Activated T-cell treated with anti-CD3 and anti-CD28 coated beads, Interleukin-2, amount 50 U/mL, for 1 hour (primary cell): ENCODE data around the gene NCAPH2.

Source experiments
- DNase-seq: peaks from one replicate; pipeline ENCODE4 v3.0.0-alpha.2; 2020

The NCAPH2 gene

DNA sequence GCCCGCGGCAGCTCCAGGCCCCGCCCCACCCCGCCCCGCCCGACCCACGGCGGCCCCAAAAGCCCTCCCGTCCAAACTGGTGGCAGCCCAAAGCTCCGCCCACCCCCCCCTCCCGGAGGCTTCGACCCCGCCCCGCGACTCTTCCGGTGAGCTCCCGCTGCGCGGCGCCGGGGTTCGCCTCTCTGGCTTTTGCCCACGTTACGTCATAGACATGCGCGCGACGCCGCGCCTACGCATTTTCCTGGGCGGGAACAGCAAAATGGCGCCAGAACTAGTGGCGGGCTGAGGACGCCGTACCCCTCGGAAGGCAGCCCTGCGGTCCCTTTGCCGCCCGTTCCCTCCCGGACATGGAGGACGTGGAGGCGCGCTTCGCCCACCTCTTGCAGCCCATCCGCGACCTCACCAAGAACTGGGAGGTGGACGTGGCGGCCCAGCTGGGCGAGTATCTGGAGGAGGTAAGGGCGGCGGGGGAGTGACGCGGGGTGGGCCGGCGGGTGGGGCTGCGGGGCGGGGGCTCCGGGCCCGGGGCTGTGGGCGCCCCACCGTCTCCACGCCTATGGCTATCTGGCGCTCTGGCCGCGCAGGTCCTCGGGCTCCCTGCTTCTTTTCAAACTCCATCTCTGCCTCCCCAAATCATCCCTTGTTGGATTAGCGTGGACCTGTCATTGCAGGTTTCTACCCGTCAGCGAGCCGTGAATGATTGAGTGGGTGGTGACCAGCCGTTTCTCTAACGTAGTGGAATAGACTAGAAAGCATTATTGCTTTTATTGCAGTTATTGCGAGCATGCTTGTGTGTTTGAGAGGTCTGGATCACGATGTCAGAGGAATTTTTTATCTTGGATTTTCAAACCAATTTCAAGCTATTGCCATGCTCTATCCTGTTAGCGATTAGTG, at the start of gene NCAPH2:
TSS of gene NCAPH2 (plus strand) at position 234 of the 894 bp plus-strand sequence. CDS start at position 348, 114 bp downstream.
- DNase-seq, result peak; percentile 99

- DNase-seq, result no peak
Observed at GRCh38 chr22:50459016-50459415, 49.0 kb upstream of the NCAPH2 start.

DNA sequence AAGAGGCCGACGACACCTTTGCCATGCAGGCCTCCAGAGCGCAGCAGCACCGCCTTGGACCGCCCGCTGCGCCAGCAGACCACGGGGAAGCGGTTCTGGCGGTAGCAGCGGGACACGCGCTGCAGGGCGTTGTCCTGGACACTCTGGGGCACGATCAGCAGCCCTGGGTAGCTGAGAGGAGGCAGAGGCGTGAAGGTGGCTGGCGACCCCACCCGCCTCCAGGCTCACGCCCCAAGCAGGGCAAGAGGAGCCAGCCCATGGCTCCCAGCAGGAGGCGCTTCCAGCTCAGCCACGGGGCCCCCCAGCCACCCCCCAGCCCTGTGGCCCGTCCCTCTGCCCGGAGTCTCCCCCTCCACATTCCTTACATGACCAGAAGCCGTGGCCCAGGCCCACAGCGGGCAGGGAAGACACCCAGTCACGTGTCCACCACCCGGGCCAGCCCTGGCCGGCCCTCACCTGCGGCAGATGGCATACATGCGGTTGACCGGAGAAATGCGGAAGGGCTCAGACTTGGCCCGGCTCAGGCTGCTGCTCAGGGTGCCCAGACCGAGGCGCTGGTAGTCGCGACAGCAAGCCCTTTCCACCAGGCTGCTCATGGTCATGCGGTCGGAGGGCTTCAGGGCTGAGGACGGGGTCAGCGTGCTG, 48.4 kb upstream of the NCAPH2 start:
- DNase-seq, result no peak

GRCh38 chr22:50460938-50461337, 47.1 kb upstream of the NCAPH2 start:
- no peak for DNase-seq

DNA sequence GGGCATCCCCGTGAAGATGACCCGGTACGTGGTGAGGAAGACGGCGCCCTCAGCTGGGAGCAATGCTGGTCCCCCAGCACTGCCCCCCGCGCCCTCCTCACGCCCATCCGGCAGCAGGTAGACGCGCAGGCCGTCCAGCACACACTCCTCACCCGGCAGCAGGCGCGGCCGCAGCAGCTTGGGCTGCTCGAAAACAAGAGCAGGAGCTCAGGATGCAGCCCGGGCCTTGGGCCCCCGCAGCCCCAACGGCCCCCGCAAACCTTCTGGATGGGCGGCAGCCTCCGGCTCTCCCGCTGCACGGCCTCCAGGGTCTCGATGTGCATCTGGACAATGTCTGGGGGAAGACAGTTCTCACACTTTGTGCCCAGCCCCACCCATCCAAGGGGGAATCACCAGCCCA, 46.5 kb upstream of the NCAPH2 start:
- DNase-seq, result no peak

- no peak for DNase-seq
Observed at GRCh38 chr22:50461979-50462540, 46.0 kb upstream of the NCAPH2 start.

DNA sequence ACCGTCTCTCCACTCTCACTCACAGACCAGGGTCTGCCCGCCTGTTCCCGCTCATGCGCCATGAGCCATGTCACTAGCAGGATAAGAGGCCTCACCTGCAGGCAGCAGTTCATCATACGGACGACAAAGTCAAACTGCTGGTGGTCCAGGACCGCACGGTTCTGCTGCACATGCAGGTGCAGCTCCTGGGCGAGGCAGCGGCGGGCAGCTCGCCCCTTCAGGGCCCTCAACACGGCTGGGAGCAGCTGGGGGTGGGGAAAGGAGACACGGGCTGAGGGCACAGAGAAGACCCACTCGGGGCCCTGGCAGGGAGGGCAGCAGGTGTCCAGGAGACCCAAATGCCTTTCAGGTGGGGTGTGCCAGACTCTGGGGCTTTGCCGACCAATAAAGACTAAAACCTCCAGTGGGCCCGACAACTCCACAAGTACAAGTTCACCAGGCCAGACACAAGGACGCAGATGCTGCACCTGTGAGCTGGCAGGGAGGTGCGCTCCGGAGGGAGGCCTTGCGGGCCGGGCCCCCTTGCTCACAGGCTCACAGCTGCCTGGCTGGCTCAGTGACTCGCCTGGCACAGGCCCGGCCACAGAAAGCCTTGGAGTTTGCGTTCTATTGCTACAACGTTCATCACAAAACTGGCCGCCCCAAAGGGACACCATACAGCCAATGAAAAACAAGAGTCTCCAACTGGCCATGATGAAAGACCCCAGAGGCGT, 44.7 kb upstream of the NCAPH2 start:
- DNase-seq, result no peak

- DNase-seq, result no peak
Observed at GRCh38 chr22:50464451-50464850, 43.6 kb upstream of the NCAPH2 start.

GRCh38 chr22:50465066-50465930, 42.7 kb upstream of the NCAPH2 start:
- DNase-seq, result no peak

DNA sequence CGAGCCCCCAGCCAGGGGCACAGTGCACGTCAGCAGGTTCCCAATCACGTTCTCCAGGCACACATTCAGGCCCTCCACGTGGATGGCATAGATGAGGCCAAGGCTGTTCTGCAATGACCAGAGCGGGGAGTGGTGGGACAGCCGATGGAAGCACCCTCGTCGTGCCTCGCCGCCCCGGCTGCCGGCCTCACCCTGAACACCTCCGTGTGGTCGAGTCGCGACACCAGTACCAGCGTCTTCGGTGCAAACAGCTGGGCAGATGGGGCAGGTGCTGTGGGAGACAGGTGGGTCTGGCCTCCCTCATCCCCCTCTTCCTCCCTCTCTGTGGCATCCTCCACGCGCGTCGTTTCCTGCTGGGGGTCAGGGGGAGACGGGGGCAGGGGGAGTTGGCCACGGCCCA, 40.7 kb upstream of the NCAPH2 start:
- DNase-seq, result no peak

DNA sequence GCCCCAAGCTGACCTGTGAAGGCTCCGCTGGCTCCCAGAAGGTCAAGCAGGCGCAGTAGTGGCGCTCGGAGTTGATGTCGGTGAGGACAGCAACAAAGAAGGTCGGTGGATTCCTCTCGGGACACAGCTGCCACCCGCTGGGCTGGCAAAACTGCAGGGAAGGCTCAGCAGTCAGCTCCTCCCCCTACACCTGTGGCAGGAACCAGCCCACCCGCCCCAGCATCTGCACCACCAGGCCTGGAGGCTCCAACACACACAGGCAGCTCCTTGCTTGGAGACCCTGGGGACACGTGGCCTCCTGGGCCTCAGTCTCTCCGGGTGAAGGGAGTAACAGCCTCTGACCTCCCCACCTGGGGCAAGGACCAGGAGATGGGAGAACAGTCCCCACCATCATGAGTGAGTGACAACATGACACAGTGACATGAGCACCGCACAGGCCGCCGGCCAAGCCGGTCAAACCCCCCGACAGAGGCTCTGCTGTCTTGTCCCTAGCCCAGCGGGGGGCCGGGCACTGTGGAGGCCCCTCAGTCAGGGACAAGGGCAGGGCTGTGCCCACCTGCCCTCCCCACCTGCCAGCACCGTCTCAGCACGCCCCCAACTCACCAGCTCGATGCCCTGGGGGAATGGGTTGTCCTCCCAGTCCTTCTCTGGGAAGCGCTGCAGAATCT, 40.1 kb upstream of the NCAPH2 start:
- DNase-seq, result no peak

- DNase-seq, result no peak
Observed at GRCh38 chr22:50468626-50469025, 39.4 kb upstream of the NCAPH2 start.

- DNase-seq, result peak; percentile 93
Observed at GRCh38 chr22:50469377-50470305, 38.4 kb upstream of the NCAPH2 start.

- DNase-seq, result no peak
Observed at GRCh38 chr22:50470491-50470890, 37.5 kb upstream of the NCAPH2 start.

- no peak for DNase-seq
Observed at GRCh38 chr22:50471197-50471847, 36.7 kb upstream of the NCAPH2 start.

- no peak for DNase-seq
Observed at GRCh38 chr22:50471962-50472361, 36.1 kb upstream of the NCAPH2 start.

GRCh38 chr22:50473088-50473487, 34.9 kb upstream of the NCAPH2 start:
- DNase-seq, result peak; percentile 61

DNA sequence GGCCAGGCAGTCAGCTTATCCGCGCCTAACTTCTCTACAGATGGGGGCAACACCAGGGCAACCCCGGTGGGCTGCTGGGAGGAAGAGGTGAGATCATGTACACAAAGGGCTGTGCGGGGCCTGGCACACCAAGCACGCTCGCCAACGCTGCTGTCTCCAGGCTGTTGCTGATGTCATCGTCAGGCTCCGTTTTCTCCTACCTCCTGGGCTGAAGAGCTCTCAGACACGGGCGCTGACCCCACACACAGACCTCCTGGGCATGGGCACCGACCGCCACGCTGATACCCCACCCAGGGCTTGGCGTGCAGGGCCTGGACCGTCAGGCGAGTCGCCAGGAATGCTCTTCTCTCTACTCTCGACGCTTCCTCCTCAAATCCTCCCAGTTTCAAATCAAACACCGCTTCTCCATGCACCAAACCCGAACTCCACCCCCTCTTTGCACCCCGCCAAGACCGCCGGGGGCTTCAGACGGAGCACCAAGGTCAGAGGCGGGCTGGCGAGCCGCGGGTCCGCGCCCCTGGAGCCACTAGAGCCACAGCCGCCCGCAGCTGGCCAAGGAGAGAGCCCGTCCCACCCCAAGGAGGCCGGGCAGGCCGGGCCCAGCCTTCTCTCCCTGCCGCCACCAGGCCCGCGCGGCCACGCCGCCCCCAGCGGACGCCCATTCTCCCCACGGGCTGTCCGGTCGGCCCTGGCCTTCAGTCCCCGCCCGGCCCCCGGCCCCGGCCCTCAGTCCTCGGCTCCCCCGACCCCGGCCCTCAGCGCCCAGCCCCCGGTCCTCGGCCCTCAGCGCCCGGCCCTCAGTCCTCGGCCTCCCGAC, 34.0 kb upstream of the NCAPH2 start:
- DNase-seq, result no peak
